Measurements from ENCODE around the gene ARHGAP45. TPM values are rescaled to one million over a fixed set of nuclear protein-coding genes. Genes with fewer than 3 reads are reported as not detected.
A peak's percentile ranks its signal among the peaks of the same experiment; 100 is the strongest.

Gene ARHGAP45
- total and polyA plus RNA-seq, 2 experiments from 2014 or later = 24.7 to 71.8 TPM

GRCh38 chr19:1132552-1133383, 65.8 kb downstream of the ARHGAP45 start:
- peak overlapping the region; percentile 43; the same call in 1 of the 2 replicates for H3K4me3 ChIP-seq
- TF ChIP-seq NANOG (IDR thresholded peaks at IDR 0.05; ENCODE audit: borderline replicate concordance) (no peak), POLR2AphosphoS5 (IDR thresholded peaks at IDR 0.05; ENCODE audit: low read depth) (no peak), JUNB (IDR thresholded peaks at IDR 0.05; ENCODE audit: unreplicated experiment) (no peak), CTCF (conservative IDR thresholded peaks at IDR 0.05; ENCODE audit: low read depth in 2 of 2) (no peak), ZNF462 (CRISPR knock-in tag; IDR thresholded peaks at IDR 0.05) (no peak), REST (IDR thresholded peaks at IDR 0.05; ENCODE audit: unreplicated experiment) (no peak), ZNF114 (CRISPR knock-in tag; IDR thresholded peaks at IDR 0.05) (no peak), EZH2 (IDR thresholded peaks at IDR 0.05; ENCODE audit: low read depth, unreplicated experiment) (no peak), CREB1 (CRISPR knock-in tag; IDR thresholded peaks at IDR 0.05; ENCODE audit: low read depth) (no peak), EZH2phosphoT487 (IDR thresholded peaks at IDR 0.05; ENCODE audit: unreplicated experiment) (no peak), ETS1 (IDR thresholded peaks at IDR 0.05) (no peak), ZNF331 (CRISPR knock-in tag; IDR thresholded peaks at IDR 0.05; ENCODE audit: low read depth) (no peak), STAT1 (IDR thresholded peaks at IDR 0.05; ENCODE audit: unreplicated experiment) (no peak)
- Mint-ChIP-seq H3K9me3 (no peaks in the 10 kb centered on the region), H3K4me1 (peaks cover 6% of the 10 kb centered on the region), H3K4me3 (no peak overlapping the region), H3K27ac (no peak overlapping the region), H3K36me3 (ENCODE audit: low read depth) (no peaks in the 10 kb centered on the region), H3K27me3 (ENCODE audit: insufficient read depth, low read depth, poor library complexity) (peaks cover 10% of the 10 kb centered on the region)
- H4K20me1 ChIP-seq (replicated peaks; ENCODE audit: insufficient read depth) = no peaks in the 10 kb centered on the region
- no peaks in the 10 kb centered on the region; the same call in 1 of the 2 replicates for H3F3A ChIP-seq (replicated peaks; ENCODE audit: low read depth)
- no peaks in the 10 kb centered on the region for H3K79me2 ChIP-seq (replicated peaks; ENCODE audit: insufficient read depth)
- ATAC-seq (peak; percentile 12), DNase-seq (ENCODE audit: low spot score) (no peak)
- H3K27me3 ChIP-seq (ENCODE audit: insufficient read depth) = no peaks in the 10 kb centered on the region
- H2AFZ ChIP-seq = no peak overlapping the region
- no peaks in the 10 kb centered on the region for H3K36me3 ChIP-seq (ENCODE audit: insufficient read depth)
- no peaks in the 10 kb centered on the region for H3K9me2 ChIP-seq (ENCODE audit: insufficient read depth)
- H3K4me2 ChIP-seq = peak overlapping the region; percentile 75
- peak overlapping the region; percentile 55; the same call in 1 of the 2 replicates for H3K27ac ChIP-seq (ENCODE audit: low read depth)
- 0 out of 2 replicates have a peak, but pooled peaks cover 3% of the 10 kb centered on the region for H3K4me1 ChIP-seq (ENCODE audit: insufficient read depth)
